Endothelial cell of umbilical vein (primary cell): Measurements from ENCODE around the gene SIRT2. TPM values are rescaled to one million over a fixed set of nuclear protein-coding genes. Genes with fewer than 3 reads are reported as not detected.

Experiments used
- BruUV-seq: library from RNA; stranded (reverse); fragments of 400-500 nt; replicated peaks from 2 replicates; lab custom pipeline; 2021; lab: Mats Ljungman, UMichigan
- CTCF ChIA-PET: fragments of 300-600, 350-600 bp; sonication (Branson Sonifier 250); formaldehyde crosslinking; loops from one replicate; lab custom pipeline; 2021; ENCODE audit warnings: antibody characterized with exemption, inconsistent platforms; lab: Charles Lee
- POLR2A ChIA-PET: fragments of 300-600, 350-600 bp; sonication (Branson Sonifier 250); formaldehyde crosslinking; loops from one replicate; lab custom pipeline; 2021; ENCODE audit warnings: antibody characterized with exemption, inconsistent platforms; lab: Charles Lee
- DNase-seq: peaks from one replicate; pipeline ENCODE4 v3.0.0-alpha.2; 2011; ENCODE audit warnings: low read depth, low spot score
- FAIRE-seq: peaks from 2 replicates; lab custom pipeline; 2011; peaks lifted over from hg19 to GRCh38; lab: Jason Lieb, UNC
- H2AFZ ChIP-seq: 2 replicates; pipeline ENCODE4 v1.6.0; 2012; ENCODE audit warnings: low read depth, low read length, control low read depth, inconsistent platforms
- H3K27ac ChIP-seq: 2 replicates; pipeline ENCODE4 v1.5.1; 2011; ENCODE audit warnings: low read depth, mild to moderate bottlenecking, control low read depth, low read length, moderate library complexity; ENCODE audit not compliant: insufficient read depth
- H3K27me3 ChIP-seq, 2 experiments: 2 replicates each; pipeline versions ENCODE4 v1.6.0 to v1.6.1; 2011; ENCODE audit warnings: low read length in 2 of 2, mixed read lengths in 1 of 2; ENCODE audit not compliant: control insufficient read depth in 2 of 2, insufficient read depth in 2 of 2
- H3K36me3 ChIP-seq, 2 experiments: 2 replicates in 1 of 2; 3 replicates in 1 of 2; pipeline ENCODE4 v1.5.1; 2011; ENCODE audit warnings: low read length in 2 of 2, mild to moderate bottlenecking in 1 of 2, moderate library complexity in 1 of 2; ENCODE audit not compliant: control insufficient read depth in 2 of 2, insufficient read depth in 2 of 2; ENCODE audit errors: extremely low read depth in 1 of 2
- H3K4me1 ChIP-seq: 3 replicates; pipeline ENCODE4 v1.5.1; 2011; ENCODE audit warnings: mild to moderate bottlenecking, low read length; ENCODE audit not compliant: control insufficient read depth, insufficient read depth; ENCODE audit errors: extremely low read depth
- H3K4me2 ChIP-seq: 2 replicates; pipeline ENCODE4 v1.6.1; 2011; ENCODE audit warnings: low read length, control low read depth, mixed read lengths; ENCODE audit not compliant: insufficient read depth
- H3K4me3 ChIP-seq, 3 experiments: fragments of 200-600 bp in 1 of 3; sonication (generic), shearing (Covaris generic) in 1 of 3; replicated peaks in 1 of 3; 2 replicates each; pipeline ENCODE4 v1.5.1; 2011 to 2016; ENCODE audit warnings: control low read depth in 3 of 3, low read length in 3 of 3, mild to moderate bottlenecking in 2 of 3, inconsistent platforms in 1 of 3, low read depth in 1 of 3, moderate library complexity in 1 of 3; ENCODE audit not compliant: insufficient read depth in 1 of 3
- H3K79me2 ChIP-seq: 2 replicates; pipeline ENCODE4 v1.6.0; 2012; ENCODE audit warnings: low read length, inconsistent platforms; ENCODE audit not compliant: control insufficient read depth, insufficient read depth
- H3K9ac ChIP-seq: replicated peaks from 2 replicates; pipeline ENCODE3; 2011; ENCODE audit warnings: low read length, control low read depth; ENCODE audit not compliant: insufficient read depth; ENCODE audit errors: extremely low read depth
- H3K9me1 ChIP-seq: replicated peaks from 3 replicates; pipeline ENCODE4 v1.6.0; 2011; ENCODE audit warnings: mild to moderate bottlenecking, low read length; ENCODE audit not compliant: control insufficient read depth, insufficient read depth; ENCODE audit errors: extremely low read depth
- H3K9me3 ChIP-seq: replicated peaks from 2 replicates; pipeline ENCODE4 v1.5.1; 2012; ENCODE audit warnings: low read length, inconsistent platforms; ENCODE audit not compliant: control insufficient read depth, insufficient read depth
- H4K20me1 ChIP-seq: replicated peaks from 2 replicates; pipeline ENCODE3; 2011; ENCODE audit warnings: mild to moderate bottlenecking, low read length; ENCODE audit not compliant: control insufficient read depth, insufficient read depth; ENCODE audit errors: extremely low read depth
- CTCF ChIP-seq, 2 donors: IDR thresholded peaks; 1 replicate in 1 of 2; 2 replicates in 1 of 2; pipeline ENCODE4 v1.5.1; 2011; ENCODE audit warnings: low read length in 2 of 2, mild to moderate bottlenecking in 2 of 2, moderate library complexity in 2 of 2, control low read depth in 1 of 2, inconsistent platforms in 1 of 2, low read depth in 1 of 2; ENCODE audit not compliant: insufficient read depth in 1 of 2; ENCODE audit errors: extremely low read depth in 1 of 2
- EZH2 ChIP-seq: IDR thresholded peaks from 2 replicates; pipeline ENCODE4 v1.6.1; 2012; ENCODE audit warnings: borderline replicate concordance, low read depth, mild to moderate bottlenecking, moderate library complexity, low read length, inconsistent platforms; ENCODE audit not compliant: severe bottlenecking
- GATA2 ChIP-seq: IDR thresholded peaks from 2 replicates; pipeline ENCODE4 v1.7.0; 2011; ENCODE audit warnings: low read depth, mild to moderate bottlenecking, moderate library complexity, mixed read lengths, low read length; ENCODE audit not compliant: insufficient read length, insufficient read depth
- MAX ChIP-seq: IDR thresholded peaks from 2 replicates; pipeline ENCODE4 v1.6.1; 2011; ENCODE audit not compliant: insufficient read depth, insufficient read length
- MYC ChIP-seq: IDR thresholded peaks from one replicate; pipeline ENCODE4 v1.6.1; 2011; ENCODE audit warnings: mild to moderate bottlenecking, low read depth, low read length
- POLR2A ChIP-seq: IDR thresholded peaks from 2 replicates; pipeline ENCODE4 v1.6.1; 2012; ENCODE audit warnings: low read depth, mild to moderate bottlenecking, control low read depth, low read length
- POLR2AphosphoS5 ChIP-seq: IDR thresholded peaks from 2 replicates; pipeline ENCODE4 v1.6.1; 2012; ENCODE audit warnings: low read depth, mild to moderate bottlenecking, control low read depth, low read length, moderate library complexity; ENCODE audit not compliant: insufficient read depth
- dilution Hi-C: fragments of 300-500 bp; cut with MboI; formaldehyde crosslinking; loops from one replicate; pipeline ENCODE4 v1.15.0; 2019; ENCODE audit warnings: low sequenced_read_pairs; ENCODE audit not compliant: extremely low pct_ligation_motif_present
- intact Hi-C: fragments of 100-400 bp; cut with micrococcal nuclease; formaldehyde crosslinking; loops from one replicate; pipeline ENCODE4 v1.10.0; 2022
- polyA plus RNA-seq, 4 experiments: library from polyadenylated mRNA; depleted of rRNA in 3 of 4; stranded (reverse) in 3 of 4; unstranded in 1 of 4; fragments of >200 nt; gene quantifications; 2 replicates each; pipeline versions ENCODE4 v1.2.1 to v1.2.3, GENCODE V29; 2011 to 2012; ENCODE audit warnings: missing spikeins in 1 of 4
- total RNA-seq: library from RNA; stranded (reverse); gene quantifications from 2 replicates; pipeline ENCODE4 v1.2.3, GENCODE V29; 2021

The SIRT2 gene
- total and polyA plus RNA-seq, 2 donors (not counting 3 experiments of a cell fraction or from before 2014, with no cell fraction given) = 47.6 to 72.5 TPM

- H3K9me1 ChIP-seq = no peaks in the 10 kb centered on the region
- H3K27ac ChIP-seq = peak overlapping the region; percentile 29
- peak overlapping the region; percentile 23 for H2AFZ ChIP-seq
- peak overlapping the region; percentile 26 for H3K9ac ChIP-seq
- H3K4me2 ChIP-seq = peak overlapping the region; percentile 72
- DNase-seq (peak; percentile 19), FAIRE-seq (no peak)
- intact Hi-C loops = loop anchor here (1.0 to 10.0 kb wide), 6 partner anchors 18 to 206 kb away; partner anchors contain the start of genes ACTN4, ECH1, MRPS12 and NFKBIB
- H3K9me3 ChIP-seq = no peaks in the 10 kb centered on the region
- H3K4me1 ChIP-seq = peaks cover 34% of the 10 kb centered on the region
- TF ChIP-seq POLR2A (no peak), POLR2AphosphoS5 (no peak), MAX (no peak), MYC (no peak), EZH2 (no peak), CTCF (IDR thresholded peaks at IDR 0.05; ENCODE audit: extremely low read depth in 1 of 2, insufficient read depth in 1 of 2, low read depth in 1 of 2, low read length in 2 of 2) (no peak), GATA2 (no peak)
- ChIA-PET POLR2A (interaction anchor here (0.7 to 0.9 kb wide), 2 partner anchors 19 to 49 kb away, joined by 3 read pairs; partner anchors contain the start of genes ECH1, NFKBIB and SIRT2), CTCF (interaction anchor here (1.0 to 2.8 kb wide), 6 partner anchors 12 to 81 kb away, joined by 3 to 13 read pairs (median 5); partner anchors contain the start of gene NFKBIB)
- peak overlapping the region; percentile 3 to 78 (median 54) for H3K4me3 ChIP-seq
- H4K20me1 ChIP-seq = no peaks in the 10 kb centered on the region
- H3K27me3 ChIP-seq = no peaks in the 10 kb centered on the region
- peaks cover 29% of the 10 kb centered on the region for H3K79me2 ChIP-seq
- dilution Hi-C loops = no loop called here
- no TSS peak for BruUV-seq
- H3K36me3 ChIP-seq = peaks cover 7 to 11% of the 10 kb centered on the region in 2 experiments
These were observed 48.3 kb downstream of the SIRT2 start for GRCh38 chr19:38850976-38851621.
